GM18511 (cell line): ENCODE data around the gene ICOSLG.
"Not testable (repeated sequence)": the region's sequence is repeated elsewhere in the genome, so short reads cannot be mapped to it uniquely, and the experiment has no call there.

Experiments used
- ATAC-seq: cut with Tn5 transposase; IDR thresholded peaks from one replicate; pipeline ENCODE4 v1.9.1; 2021; ENCODE audit warnings: mild to moderate bottlenecking, moderate library complexity; ENCODE audit not compliant: unreplicated experiment

Gene ICOSLG

GRCh38 chr21:44265734-44266270, 25.1 kb upstream of the ICOSLG start:
- no peak for ATAC-seq

- ATAC-seq = no peak
These were observed 23.0 kb upstream of the ICOSLG start for GRCh38 chr21:44263768-44264167.

GRCh38 chr21:44263221-44263760, 22.5 kb upstream of the ICOSLG start:
- ATAC-seq = no peak

GRCh38 chr21:44262338-44263056, 21.8 kb upstream of the ICOSLG start:
- ATAC-seq = no peak

GRCh38 chr21:44261675-44262295, 21.0 kb upstream of the ICOSLG start, which contains the start of gene DNMT3L:
Gene DNMT3L, minus strand, starts transcription at chr21:44261897. Its CDS starts 638 bp downstream, at chr21:44261259.
- no peak for ATAC-seq

GRCh38 chr21:44260791-44261631, 20.3 kb upstream of the ICOSLG start:
- ATAC-seq = no peak

GRCh38 chr21:44260066-44260465, 19.3 kb upstream of the ICOSLG start:
- no peak for ATAC-seq

GRCh38 chr21:44259082-44259705, 18.5 kb upstream of the ICOSLG start:
- no peak for ATAC-seq

- no peak for ATAC-seq
These were observed 17.4 kb upstream of the ICOSLG start for GRCh38 chr21:44258056-44258725.

GRCh38 chr21:44255511-44255981, 14.8 kb upstream of the ICOSLG start:
- no peak for ATAC-seq

GRCh38 chr21:44253832-44254710, 13.3 kb upstream of the ICOSLG start:
- no peak for ATAC-seq

- ATAC-seq = not testable (repeated sequence)
These were observed 8.7 kb upstream of the ICOSLG start for GRCh38 chr21:44249204-44250037.

GRCh38 chr21:44247904-44248303, 7.2 kb upstream of the ICOSLG start:
- ATAC-seq = not testable (repeated sequence)

- peak; percentile 49 for ATAC-seq
These were observed 3.2 kb upstream of the ICOSLG start for GRCh38 chr21:44243980-44244379.

- ATAC-seq = peak; percentile 45
These were observed 538 bp upstream of the ICOSLG start for GRCh38 chr21:44241281-44241680.

GRCh38 chr21:44240353-44240752, 390 bp downstream of the ICOSLG start:
- not testable (repeated sequence) for ATAC-seq

- ATAC-seq = not testable (repeated sequence)
These were observed 11.2 kb downstream of the ICOSLG start for GRCh38 chr21:44229561-44229960.

- not testable (repeated sequence) for ATAC-seq
These were observed 12.6 kb downstream of the ICOSLG start for GRCh38 chr21:44228109-44228508.
